Keratinocyte (primary cell): ENCODE results near the gene ZMAT3. TPM values are rescaled to one million over a fixed set of nuclear protein-coding genes. Genes with fewer than 3 reads are reported as not detected.

ENCODE experiments used
- DNase-seq: peaks from one replicate; pipeline ENCODE4 v3.0.0-alpha.2; 2011; ENCODE audit warnings: low read depth, missing footprints, low spot score
- FAIRE-seq: peaks from 2 replicates; lab custom pipeline; 2011; peaks lifted over from hg19 to GRCh38; lab: Jason Lieb, UNC
- H2AFZ ChIP-seq: 2 replicates; pipeline ENCODE4 v1.6.0; 2012; ENCODE audit warnings: low read length, control low read depth, inconsistent platforms; ENCODE audit not compliant: control insufficient read depth
- H3K27ac ChIP-seq: 2 replicates; pipeline ENCODE4 v1.5.1; 2011; ENCODE audit warnings: low read length; ENCODE audit not compliant: control insufficient read depth, insufficient read depth
- H3K27me3 ChIP-seq: 3 replicates; pipeline ENCODE4 v1.6.0; 2011; ENCODE audit warnings: low read length; ENCODE audit not compliant: control insufficient read depth, insufficient read depth; ENCODE audit errors: extremely low read depth
- H3K36me3 ChIP-seq, 2 experiments: 2 replicates in 1 of 2; 3 replicates in 1 of 2; pipeline ENCODE4 v1.5.1; 2011; ENCODE audit warnings: low read length in 2 of 2, mild to moderate bottlenecking in 1 of 2; ENCODE audit not compliant: control insufficient read depth in 2 of 2, insufficient read depth in 2 of 2; ENCODE audit errors: extremely low read depth in 1 of 2
- H3K4me1 ChIP-seq: 3 replicates; pipeline ENCODE4 v1.5.1; 2011; ENCODE audit warnings: low read length; ENCODE audit not compliant: control insufficient read depth, insufficient read depth; ENCODE audit errors: extremely low read depth
- H3K4me2 ChIP-seq: 3 replicates; pipeline ENCODE4 v1.6.0; 2011; ENCODE audit warnings: low read depth, low read length; ENCODE audit not compliant: control insufficient read depth, insufficient read depth; ENCODE audit errors: extremely low read depth
- H3K4me3 ChIP-seq, 3 experiments: fragments of 200-600 bp in 1 of 3; sonication (generic) in 1 of 3; 2 replicates in 2 of 3; 3 replicates in 1 of 3; pipeline ENCODE4 v1.5.1; 2011 to 2016; ENCODE audit warnings: low read length in 3 of 3, mild to moderate bottlenecking in 3 of 3, control low read depth in 2 of 3, inconsistent platforms in 1 of 3, low read depth in 1 of 3, mixed read lengths in 1 of 3, mixed run types in 1 of 3, moderate library complexity in 1 of 3; ENCODE audit not compliant: control insufficient read depth in 2 of 3, insufficient read depth in 2 of 3; ENCODE audit errors: extremely low read depth in 1 of 3
- H3K79me2 ChIP-seq: 2 replicates; pipeline ENCODE4 v1.6.0; 2012; ENCODE audit warnings: low read length; ENCODE audit not compliant: control insufficient read depth, insufficient read depth
- H3K9ac ChIP-seq: 3 replicates; pipeline ENCODE4 v1.6.0; 2011; ENCODE audit warnings: low read length; ENCODE audit not compliant: control insufficient read depth, insufficient read depth; ENCODE audit errors: extremely low read depth
- H3K9me1 ChIP-seq: 3 replicates; pipeline ENCODE4 v1.6.0; 2011; ENCODE audit warnings: low read length; ENCODE audit not compliant: control insufficient read depth, insufficient read depth; ENCODE audit errors: extremely low read depth
- H3K9me3 ChIP-seq: 2 replicates; pipeline ENCODE4 v1.5.1; 2012; ENCODE audit warnings: low read depth, low read length; ENCODE audit not compliant: control insufficient read depth
- H4K20me1 ChIP-seq: 3 replicates; pipeline ENCODE4 v1.6.0; 2011; ENCODE audit warnings: low read length; ENCODE audit not compliant: control insufficient read depth, insufficient read depth; ENCODE audit errors: extremely low read depth
- CTCF ChIP-seq, 3 experiments: IDR thresholded peaks in 1 of 3; conservative IDR thresholded peaks in 1 of 3; optimal IDR thresholded peaks in 1 of 3; 2 replicates in 2 of 3; 3 replicates in 1 of 3; pipeline versions ENCODE3 to v1.5.1; 2011; ENCODE audit warnings: low read length in 3 of 3, mild to moderate bottlenecking in 3 of 3, moderate library complexity in 2 of 3, control low read depth in 1 of 3, inconsistent platforms in 1 of 3; ENCODE audit not compliant: insufficient read depth in 2 of 3; ENCODE audit errors: extremely low read depth in 1 of 3
- EZH2 ChIP-seq: IDR thresholded peaks from one replicate; pipeline ENCODE4 v1.6.1; 2012; ENCODE audit warnings: inconsistent platforms, mild to moderate bottlenecking, low read length, moderate library complexity
- dilution Hi-C: fragments of 300-500 bp; cut with MboI; formaldehyde crosslinking; loops from one replicate; pipeline ENCODE4 v1.7.0; 2020; ENCODE audit warnings: low sequenced_read_pairs; ENCODE audit not compliant: extremely low pct_ligation_motif_present
- polyA plus RNA-seq, 5 experiments: library from polyadenylated mRNA; depleted of rRNA in 3 of 5; stranded (reverse) in 3 of 5; stranded (forward) in 1 of 5; unstranded in 1 of 5; fragments of >200 nt; gene quantifications; 1 replicate in 1 of 5; 2 replicates in 3 of 5; 3 replicates in 1 of 5; pipeline versions ENCODE4 v1.2.1 to v1.2.3, GENCODE V29; 2011 to 2012; ENCODE audit warnings: missing spikeins in 2 of 5, low read depth in 1 of 5, low replicate concordance in 1 of 5

The ZMAT3 gene
- polyA plus RNA-seq, 1 donor (not counting 4 experiments of a cell fraction or from before 2014, with no cell fraction given) = 15.5 TPM

GRCh38 chr3:178990293-178990692, 81.3 kb downstream of the ZMAT3 start:
- Histone ChIP-seq H3K27me3 (no peaks in the 10 kb centered on the region), H4K20me1 (no peaks in the 10 kb centered on the region), H3K36me3 (peaks cover 0 to 1% of the 10 kb centered on the region in 2 experiments), H3K4me2 (no peak overlapping the region), H3K9ac (no peak overlapping the region), H2AFZ (no peak overlapping the region), H3K4me1 (no peaks in the 10 kb centered on the region), H3K9me1 (no peaks in the 10 kb centered on the region), H3K4me3 (no peak overlapping the region), H3K27ac (no peak overlapping the region), H3K9me3 (peaks cover 8% of the 10 kb centered on the region), H3K79me2 (no peaks in the 10 kb centered on the region)
- DNase-seq = no peak
- dilution Hi-C loops = no loop called here
- no peak for TF ChIP-seq EZH2
- no peak for TF ChIP-seq CTCF (optimal IDR thresholded peaks at IDR 0.05 in 1 of 3, IDR thresholded peaks at IDR 0.05 in 1 of 3, conservative IDR thresholded peaks at IDR 0.05 in 1 of 3; ENCODE audit: extremely low read depth in 1 of 3, insufficient read depth in 2 of 3, low read length in 3 of 3)
- no peak for FAIRE-seq

DNA sequence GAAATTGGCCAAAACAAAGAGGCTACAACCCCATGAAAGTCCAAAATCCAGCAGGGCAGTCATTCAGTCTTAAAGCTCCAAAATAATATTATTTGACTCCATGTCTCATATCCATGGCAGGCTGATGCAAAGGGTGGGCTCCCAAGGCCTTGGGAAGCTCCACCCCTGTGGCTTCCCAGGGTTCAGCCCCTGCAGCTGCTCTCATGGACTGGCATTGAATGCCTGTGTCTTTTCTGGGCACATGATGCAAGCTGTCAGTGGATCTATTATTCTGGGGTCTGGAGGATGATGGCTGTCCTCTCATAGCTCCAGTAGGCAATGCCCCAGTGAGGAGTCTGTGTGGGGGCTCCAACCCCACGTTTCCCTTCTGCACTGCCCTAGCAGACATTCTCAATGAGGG, 81.8 kb downstream of the ZMAT3 start:
- Histone ChIP-seq H3K27me3 (no peaks in the 10 kb centered on the region), H3K4me1 (no peaks in the 10 kb centered on the region), H3K79me2 (no peaks in the 10 kb centered on the region), H3K9me3 (peaks cover 8% of the 10 kb centered on the region), H3K9me1 (no peaks in the 10 kb centered on the region), H4K20me1 (no peaks in the 10 kb centered on the region), H3K27ac (no peak overlapping the region), H3K4me2 (no peak overlapping the region), H3K4me3 (no peak overlapping the region), H3K9ac (no peak overlapping the region), H3K36me3 (peaks cover 0 to 1% of the 10 kb centered on the region in 2 experiments), H2AFZ (no peak overlapping the region)
- TF ChIP-seq EZH2 (no peak), CTCF (optimal IDR thresholded peaks at IDR 0.05 in 1 of 3, IDR thresholded peaks at IDR 0.05 in 1 of 3, conservative IDR thresholded peaks at IDR 0.05 in 1 of 3; ENCODE audit: extremely low read depth in 1 of 3, insufficient read depth in 2 of 3, low read length in 3 of 3) (no peak)
- dilution Hi-C loops = no loop called here
- FAIRE-seq (no peak), DNase-seq (no peak)
